Activated CD4-positive, alpha-beta T cell treated with anti-CD3 and anti-CD28 coated beads, Interleukin-2, amount 50 U/mL, for 48 hours (primary cell): ENCODE data around the gene FIBCD1.
"Not testable (repeated sequence)": the region's sequence is repeated elsewhere in the genome, so short reads cannot be mapped to it uniquely, and the experiment has no call there.

Experiments
- DNase-seq, 2 experiments: peaks; one replicate each; pipeline ENCODE4 v3.0.0-alpha.2; 2020

Gene FIBCD1

GRCh38 chr9:130972957-130973685, 34.1 kb upstream of the FIBCD1 start:
- DNase-seq: no peak

GRCh38 chr9:130972277-130972956, 33.4 kb upstream of the FIBCD1 start:
- no peak for DNase-seq

- DNase-seq: no peak
These were observed 32.3 kb upstream of the FIBCD1 start for GRCh38 chr9:130971294-130971849.

GRCh38 chr9:130970855-130971254, 31.8 kb upstream of the FIBCD1 start:
- DNase-seq: no peak

GRCh38 chr9:130970052-130970451, 31.0 kb upstream of the FIBCD1 start:
- no peak for DNase-seq

GRCh38 chr9:130965680-130966079, 26.6 kb upstream of the FIBCD1 start:
- no peak for DNase-seq

- DNase-seq: no peak
These were observed 24.9 kb upstream of the FIBCD1 start for GRCh38 chr9:130963916-130964315.

GRCh38 chr9:130963337-130963908, 24.4 kb upstream of the FIBCD1 start:
- no peak for DNase-seq

GRCh38 chr9:130962418-130963316, 23.6 kb upstream of the FIBCD1 start:
- DNase-seq: no peak

- no peak for DNase-seq
These were observed 22.7 kb upstream of the FIBCD1 start for GRCh38 chr9:130961511-130962300.

GRCh38 chr9:130960522-130961378, 21.7 kb upstream of the FIBCD1 start:
- DNase-seq: no peak

- no peak for DNase-seq
These were observed 20.8 kb upstream of the FIBCD1 start for GRCh38 chr9:130959809-130960334.

GRCh38 chr9:130958564-130958963, 19.5 kb upstream of the FIBCD1 start:
- not testable (repeated sequence) for DNase-seq

GRCh38 chr9:130957451-130958203, 18.6 kb upstream of the FIBCD1 start:
- DNase-seq: no peak

- DNase-seq: no peak
These were observed 17.8 kb upstream of the FIBCD1 start for GRCh38 chr9:130956636-130957450.

GRCh38 chr9:130955947-130956621, 17.0 kb upstream of the FIBCD1 start:
- no peak for DNase-seq

GRCh38 chr9:130954925-130955324, 15.9 kb upstream of the FIBCD1 start:
- not testable (repeated sequence) for DNase-seq

- no peak for DNase-seq
These were observed 15.3 kb upstream of the FIBCD1 start for GRCh38 chr9:130954317-130954716.
